Activated CD4-positive, alpha-beta T cell treated with anti-CD3 and anti-CD28 coated beads, Interleukin-2, Interleukin-6, amounts not matched to agents 100 ng/mL and 50 ng/mL, durations not matched to agents 16 hours and 8 hours (primary cell): ENCODE measurements around the gene NDUFB4.

ENCODE experiments used
- DNase-seq: peaks from one replicate; pipeline ENCODE4 v3.0.0-alpha.2; 2020

NDUFB4 gene

GRCh38 chr3:120641696-120642246 is 45.6 kb downstream of the NDUFB4 start:
- no peak for DNase-seq

GRCh38 chr3:120642368-120642948 is 46.3 kb downstream of the NDUFB4 start:
- DNase-seq = peak; percentile 9

- no peak for DNase-seq
Measured at GRCh38 chr3:120645083-120645845, 49.1 kb downstream of the NDUFB4 start.

GRCh38 chr3:120646771-120647432 is 50.8 kb downstream of the NDUFB4 start:
- no peak for DNase-seq

- DNase-seq = no peak
Measured at GRCh38 chr3:120648290-120648689, 52.2 kb downstream of the NDUFB4 start.

- no peak for DNase-seq
Measured at GRCh38 chr3:120649830-120650233, 53.7 kb downstream of the NDUFB4 start.

GRCh38 chr3:120650311-120650710 is 54.2 kb downstream of the NDUFB4 start:
- DNase-seq = no peak
